Left lung (tissue), 10 donors: Measurements from ENCODE around the gene RNF34. TPM values are rescaled to one million over a fixed set of nuclear protein-coding genes. Genes with fewer than 3 reads are reported as not detected.

ENCODE experiments used
- ATAC-seq: fragments of 200-7000 bp; cut with Tn5 transposase; one replicate; pipeline ENCODE4 v1.9.1; 2020; ENCODE audit warnings: moderate library complexity
- DNase-seq, 4 donors: peaks; one replicate each; pipeline ENCODE4 v3.0.0-alpha.2; 2013 to 2020
- H3K27ac ChIP-seq, 2 donors: fragments of 200-600 bp; sonication (generic) in 1 of 2; one replicate each; pipeline versions ENCODE4 v1.5.0 to v1.8.0; 2020 to 2021
- H3K27me3 ChIP-seq, 2 donors: fragments of 200-600 bp; sonication (generic) in 1 of 2; one replicate each; pipeline versions ENCODE4 v1.5.0 to v1.8.0; 2020 to 2021
- H3K36me3 ChIP-seq, 2 donors: fragments of 200-600 bp; sonication (generic) in 1 of 2; one replicate each; pipeline versions ENCODE4 v1.5.0 to v1.8.0; 2020 to 2021
- H3K4me1 ChIP-seq, 2 donors: fragments of 200-600 bp; one replicate each; pipeline ENCODE4 v1.8.0; 2021
- H3K4me3 ChIP-seq, 2 donors: fragments of 200-600 bp; sonication (generic) in 1 of 2; one replicate each; pipeline versions ENCODE4 v1.5.0 to v1.8.0; 2020 to 2021; ENCODE audit warnings: mild to moderate bottlenecking in 1 of 2
- H3K9me3 ChIP-seq, 2 donors: fragments of 200-600 bp; sonication (generic) in 1 of 2; one replicate each; pipeline versions ENCODE4 v1.5.0 to v1.8.0; 2020 to 2021
- CTCF ChIP-seq, 2 donors: fragments of 200-600 bp; sonication (generic) in 1 of 2; IDR thresholded peaks; one replicate each; pipeline versions ENCODE4 v1.5.0 to v1.8.0; 2021; ENCODE audit warnings: antibody characterized with exemption in 2 of 2
- intact Hi-C, 2 donors: fragments of 100-400 bp; cut with DNase I; formaldehyde crosslinking; loops; one replicate each; pipeline versions ENCODE4 v1.11.2 to v1.14.2; 2022
- polyA plus RNA-seq, 6 donors: library from polyadenylated mRNA; unstranded; fragments of 120-200 nt; gene quantifications; one replicate each; pipeline ENCODE4 v1.2.1, GENCODE V29; 2013; ENCODE audit not compliant: insufficient read length in 6 of 6
- total RNA-seq, 2 donors: library from RNA; stranded (reverse); fragmentation: NEBNext Ultra II Directional; extraction: Animal tissue kit (Norgen Biotek cat#: 25700); gene quantifications; one replicate each; pipeline ENCODE4 v1.2.1, GENCODE V29; 2021
- donor health status: DM: no; HTN: yes; CAD: no.
- donor health status: DM: no; HTN: no; CAD: no.

RNF34 gene
- total and polyA plus RNA-seq, 8 donors = 26.1 to 40.2 (median 36.8) TPM

GRCh38 chr12:121452985-121453360 is 53.1 kb downstream of the RNF34 start:
- intact Hi-C loops = no loop called here
- H3K36me3 ChIP-seq = peaks cover 0 to 15% of the 10 kb centered on the region in 2 donors
- no peaks in the 10 kb centered on the region for H3K27me3 ChIP-seq
- H3K4me3 ChIP-seq = no peak overlapping the region
- H3K27ac ChIP-seq = peak overlapping the region in 1 of 2 donors; percentile 76
- TF ChIP-seq CTCF (IDR thresholded peaks at IDR 0.05) = no peak
- DNase-seq (peak in 1 of 4 donors; percentile 80), ATAC-seq (no peak)
- H3K4me1 ChIP-seq = peaks cover 4 to 48% of the 10 kb centered on the region in 2 donors
- H3K9me3 ChIP-seq = no peaks in the 10 kb centered on the region

- TF ChIP-seq CTCF (IDR thresholded peaks at IDR 0.05) = no peak
- Histone ChIP-seq H3K27me3 (no peaks in the 10 kb centered on the region), H3K4me1 (peaks cover 4 to 48% of the 10 kb centered on the region in 2 donors), H3K4me3 (no peak overlapping the region), H3K9me3 (no peaks in the 10 kb centered on the region), H3K36me3 (peaks cover 0 to 15% of the 10 kb centered on the region in 2 donors), H3K27ac (no peak overlapping the region)
- DNase-seq (no peak), ATAC-seq (no peak)
- intact Hi-C loops = no loop called here
Measured at GRCh38 chr12:121453629-121454028, 53.7 kb downstream of the RNF34 start.

- H3K4me3 ChIP-seq = no peak overlapping the region
- peaks cover 0 to 15% of the 10 kb centered on the region in 2 donors for H3K36me3 ChIP-seq
- DNase-seq = no peak
- no peak for ATAC-seq
- peaks cover 4 to 42% of the 10 kb centered on the region in 2 donors for H3K4me1 ChIP-seq
- intact Hi-C loops = no loop called here
- H3K9me3 ChIP-seq = no peaks in the 10 kb centered on the region
- TF ChIP-seq CTCF (IDR thresholded peaks at IDR 0.05) = no peak
- no peak overlapping the region for H3K27ac ChIP-seq
- no peaks in the 10 kb centered on the region for H3K27me3 ChIP-seq
Measured at GRCh38 chr12:121454921-121455320, 55.0 kb downstream of the RNF34 start.

GRCh38 chr12:121455766-121456420 is 56.0 kb downstream of the RNF34 start:
- Histone ChIP-seq H3K4me1 (peaks cover 0 to 34% of the 10 kb centered on the region in 2 donors), H3K27me3 (no peaks in the 10 kb centered on the region), H3K4me3 (no peak overlapping the region), H3K9me3 (no peaks in the 10 kb centered on the region), H3K27ac (no peak overlapping the region), H3K36me3 (peaks cover 0 to 15% of the 10 kb centered on the region in 2 donors)
- ATAC-seq (no peak), DNase-seq (peak in 1 of 4 donors; percentile 49)
- intact Hi-C loops = no loop called here
- TF ChIP-seq CTCF (IDR thresholded peaks at IDR 0.05) = no peak

- intact Hi-C loops = no loop called here
- no peaks in the 10 kb centered on the region for H3K27me3 ChIP-seq
- H3K9me3 ChIP-seq = no peaks in the 10 kb centered on the region
- peaks cover 0 to 15% of the 10 kb centered on the region in 2 donors for H3K36me3 ChIP-seq
- TF ChIP-seq CTCF (IDR thresholded peaks at IDR 0.05) = no peak
- ATAC-seq (no peak), DNase-seq (peak in 1 of 4 donors; percentile 39)
- no peak overlapping the region for H3K27ac ChIP-seq
- no peak overlapping the region for H3K4me3 ChIP-seq
- H3K4me1 ChIP-seq = peaks cover 0 to 31% of the 10 kb centered on the region in 2 donors
Measured at GRCh38 chr12:121456551-121456950, 56.6 kb downstream of the RNF34 start.
